ENCODE results near the gene SYT1.

GRCh38 chr12:79203058-79203647 is 338.6 kb downstream of the SYT1 start:
- no peak for TF ChIP-seq CTCF (IDR thresholded peaks at IDR 0.05; ENCODE audit: insufficient read depth, low read length)
- TF ChIP-seq POLR2AphosphoS5 (IDR thresholded peaks at IDR 0.05; ENCODE audit: low read depth): no peak
- TF ChIP-seq SPI1 (IDR thresholded peaks at IDR 0.05; ENCODE audit: borderline replicate concordance, low read depth): no peak
- no peak for TF ChIP-seq REST (IDR thresholded peaks at IDR 0.05; ENCODE audit: insufficient replicate concordance, low read depth)
- TF ChIP-seq GABPA (IDR thresholded peaks at IDR 0.05; ENCODE audit: low read depth): no peak
